GM23248 (cell line): ENCODE measurements around the gene PALM. TPM values are rescaled to one million over a fixed set of nuclear protein-coding genes. Genes with fewer than 3 reads are reported as not detected.

Experiments
- DNase-seq: peaks from one replicate; pipeline ENCODE4 v3.0.0-alpha.2; 2015
- H2AFZ ChIP-seq: fragments of 200-600 bp; sonication (generic); 2 replicates; pipeline ENCODE4 v1.6.1; 2016; ENCODE audit warnings: antibody characterized with exemption
- H3F3A ChIP-seq: fragments of 200-600 bp; sonication (generic); 2 replicates; pipeline ENCODE4 v1.6.1; 2016; ENCODE audit warnings: mild to moderate bottlenecking, antibody characterized with exemption, mixed run types; ENCODE audit not compliant: insufficient read depth
- H3K27ac ChIP-seq: fragments of 200-600 bp; sonication (generic); 2 replicates; pipeline ENCODE4 v1.5.1; 2016; ENCODE audit warnings: mild to moderate bottlenecking
- H3K27me3 ChIP-seq: fragments of 200-600 bp; sonication (generic); replicated peaks from 2 replicates; pipeline ENCODE4 v1.6.1; 2016; ENCODE audit warnings: mild to moderate bottlenecking; ENCODE audit not compliant: insufficient read depth
- H3K36me3 ChIP-seq: fragments of 200-600 bp; sonication (generic); 2 replicates; pipeline ENCODE4 v1.6.1; 2016; ENCODE audit warnings: low read depth, mild to moderate bottlenecking
- H3K4me1 ChIP-seq: fragments of 200-600 bp; sonication (generic); 2 replicates; pipeline ENCODE4 v1.6.1; 2016; ENCODE audit warnings: mild to moderate bottlenecking; ENCODE audit not compliant: insufficient read depth
- H3K4me2 ChIP-seq: fragments of 200-600 bp; sonication (generic); one replicate; pipeline ENCODE4 v1.6.1; 2016; ENCODE audit warnings: mild to moderate bottlenecking; ENCODE audit not compliant: unreplicated experiment
- H3K4me3 ChIP-seq: fragments of 200-600 bp; sonication (generic); 2 replicates; pipeline ENCODE4 v1.5.1; 2016; ENCODE audit warnings: mild to moderate bottlenecking
- H3K79me2 ChIP-seq: fragments of 200-600 bp; sonication (generic); 2 replicates; pipeline ENCODE4 v1.6.1; 2016; ENCODE audit warnings: mild to moderate bottlenecking; ENCODE audit not compliant: insufficient read depth
- H3K9ac ChIP-seq: fragments of 200-600 bp; sonication (generic); 2 replicates; pipeline ENCODE4 v1.6.1; 2016; ENCODE audit warnings: mild to moderate bottlenecking
- H3K9me2 ChIP-seq: fragments of 200-600 bp; sonication (generic); 2 replicates; pipeline ENCODE4 v1.6.1; 2016; ENCODE audit warnings: mixed run types, mild to moderate bottlenecking, moderate library complexity; ENCODE audit not compliant: insufficient read depth
- H3K9me3 ChIP-seq: fragments of 200-600 bp; sonication (generic); one replicate; pipeline ENCODE4 v1.6.1; 2017; ENCODE audit warnings: low read depth
- H4K20me1 ChIP-seq: fragments of 200-600 bp; sonication (generic); 2 replicates; pipeline ENCODE4 v1.6.0; 2016; ENCODE audit not compliant: insufficient read depth
- EZH2 ChIP-seq: fragments of 200-600 bp; sonication (generic); IDR thresholded peaks from 2 replicates; pipeline ENCODE4 v1.6.1; 2018; ENCODE audit warnings: antibody characterized with exemption, mild to moderate bottlenecking; ENCODE audit not compliant: insufficient read depth, poor library complexity, severe bottlenecking
- EZH2phosphoT487 ChIP-seq: fragments of 200-600 bp; sonication (generic); IDR thresholded peaks from 2 replicates; pipeline ENCODE4 v1.6.1; 2018; ENCODE audit warnings: antibody characterized with exemption, moderate library complexity, mild to moderate bottlenecking, low read depth; ENCODE audit not compliant: insufficient read depth
- WGBS, 2 experiments: methylation state at CpG; one replicate each; pipeline ENCODE4 v1.1.6; 2015 to 2017; ENCODE audit warnings: low lambda C conversion rate in 2 of 2, low coverage in 1 of 2; ENCODE audit errors: missing lambda C conversion rate in 2 of 2; 5-methylcytosine and 5-hydroxymethylcytosine counted together
- in situ Hi-C: fragments of 300-500 bp; cut with MboI; formaldehyde crosslinking; loops from 2 replicates; pipeline ENCODE4 v1.15.0; 2020
- polyA plus RNA-seq: library from polyadenylated mRNA; unstranded; fragments of >200 nt; fragmentation: Nextera tagmentation; extraction: Ambion mirVana; gene quantifications from 2 replicates; pipeline ENCODE4 v1.2.1, GENCODE V29; 2016
- total RNA-seq: library from RNA; depleted of rRNA; stranded (reverse); fragments of >200 nt; shearing (Covaris generic); gene quantifications from 2 replicates; pipeline ENCODE4 v1.2.3, GENCODE V29; 2014

Gene PALM
- total and polyA plus RNA-seq, 2 experiments from 2014 or later = 0.36 to 2.7 TPM

GRCh38 chr19:703329-703650, 5.4 kb upstream of the PALM start:
- no peaks in the 10 kb centered on the region for H4K20me1 ChIP-seq
- no peak overlapping the region for H3K4me2 ChIP-seq
- H3K36me3 ChIP-seq = no peaks in the 10 kb centered on the region
- in situ Hi-C loops = no loop called here
- no peaks in the 10 kb centered on the region for H3K9me2 ChIP-seq
- no peaks in the 10 kb centered on the region for H3K9me3 ChIP-seq
- H3K9ac ChIP-seq = no peak overlapping the region
- H3K4me3 ChIP-seq = no peak overlapping the region
- peaks cover 7% of the 10 kb centered on the region; the same call in 1 of the 2 replicates for H3F3A ChIP-seq
- H3K79me2 ChIP-seq = no peaks in the 10 kb centered on the region
- H2AFZ ChIP-seq = no peak overlapping the region
- TF ChIP-seq EZH2phosphoT487 (no peak), EZH2 (no peak)
- DNase-seq = no peak
- no peak overlapping the region for H3K27ac ChIP-seq
- WGBS, 2 experiments = 46 to 49% methylated on average over 4 of the region's 4 CpGs
- 0 out of 2 replicates have a peak, but pooled peaks cover 4% of the 10 kb centered on the region for H3K27me3 ChIP-seq
- H3K4me1 ChIP-seq = no peaks in the 10 kb centered on the region

GRCh38 chr19:703651-704446, 4.9 kb upstream of the PALM start:
- no peaks in the 10 kb centered on the region for H3K79me2 ChIP-seq
- H2AFZ ChIP-seq = no peak overlapping the region
- no peaks in the 10 kb centered on the region for H3K36me3 ChIP-seq
- in situ Hi-C loops = no loop called here
- 10 to 19% methylated on average over 12 to 50 of the region's 50 CpGs for WGBS, 2 experiments
- H3K27me3 ChIP-seq = 0 out of 2 replicates have a peak, but pooled peaks cover 6% of the 10 kb centered on the region
- no peaks in the 10 kb centered on the region for H3K9me3 ChIP-seq
- peaks cover 7% of the 10 kb centered on the region; the same call in 1 of the 2 replicates for H3F3A ChIP-seq
- no peak overlapping the region for H3K9ac ChIP-seq
- H3K4me2 ChIP-seq = no peak overlapping the region
- H3K27ac ChIP-seq = no peak overlapping the region
- no peaks in the 10 kb centered on the region for H4K20me1 ChIP-seq
- no peaks in the 10 kb centered on the region for H3K9me2 ChIP-seq
- TF ChIP-seq EZH2phosphoT487 (no peak), EZH2 (no peak)
- peak; percentile 61 for DNase-seq
- H3K4me3 ChIP-seq = no peak overlapping the region
- no peaks in the 10 kb centered on the region for H3K4me1 ChIP-seq

- H3K4me1 ChIP-seq = no peaks in the 10 kb centered on the region
- H3K9ac ChIP-seq = no peak overlapping the region
- H3K36me3 ChIP-seq = no peaks in the 10 kb centered on the region
- in situ Hi-C loops = no loop called here
- H3K27me3 ChIP-seq = peaks cover 8% of the 10 kb centered on the region; the same call in 1 of the 2 replicates
- no peaks in the 10 kb centered on the region for H3K79me2 ChIP-seq
- H3K4me2 ChIP-seq = no peak overlapping the region
- H4K20me1 ChIP-seq = no peaks in the 10 kb centered on the region
- peaks cover 7% of the 10 kb centered on the region; the same call in 1 of the 2 replicates for H3F3A ChIP-seq
- TF ChIP-seq EZH2 = no peak
- TF ChIP-seq EZH2phosphoT487 = no peak
- H3K9me3 ChIP-seq = no peaks in the 10 kb centered on the region
- DNase-seq = no peak
- no peak overlapping the region for H3K4me3 ChIP-seq
- no peak overlapping the region for H2AFZ ChIP-seq
- no peaks in the 10 kb centered on the region for H3K9me2 ChIP-seq
- 46 to 48% methylated on average over 14 of the region's 14 CpGs for WGBS, 2 experiments
- no peak overlapping the region for H3K27ac ChIP-seq
These were observed 4.3 kb upstream of the PALM start for GRCh38 chr19:704447-704741.

- Histone ChIP-seq H3K27ac (no peak overlapping the region), H2AFZ (no peak overlapping the region), H3K9ac (no peak overlapping the region)
These were observed 645 bp downstream of the PALM start for GRCh38 chr19:709196-709964.

More at GRCh38 chr19:709196-709964, 645 bp downstream of the PALM start:
- Histone ChIP-seq H3K4me2 (no peak overlapping the region), H3K79me2 (no peaks in the 10 kb centered on the region), H3F3A (peaks cover 7% of the 10 kb centered on the region; the same call in 1 of the 2 replicates), H3K4me3 (peak overlapping the region; percentile 42; the same call in 1 of the 2 replicates), H3K9me2 (no peaks in the 10 kb centered on the region), H4K20me1 (no peaks in the 10 kb centered on the region), H3K27me3 (peaks cover 15% of the 10 kb centered on the region; the same call in 1 of the 2 replicates), H3K4me1 (no peaks in the 10 kb centered on the region), H3K36me3 (no peaks in the 10 kb centered on the region), H3K9me3 (no peaks in the 10 kb centered on the region)
- 2 to 4% methylated on average over 43 to 60 of the region's 78 CpGs for WGBS, 2 experiments
- no peak for TF ChIP-seq EZH2phosphoT487
- TF ChIP-seq EZH2 = peak; percentile 65
- DNase-seq = no peak
- in situ Hi-C loops = no loop called here
